Transverse colon (tissue), 4 donors: ENCODE data around the gene HMGN1. TPM values are rescaled to one million over a fixed set of nuclear protein-coding genes. Genes with fewer than 3 reads are reported as not detected.

ENCODE experiments used
- DNase-seq: peaks from one replicate; pipeline ENCODE4 v3.0.0-alpha.2; 2019
- H3K27ac ChIP-seq, 4 donors: fragments of 200-600 bp; sonication (generic); 2 replicates each; pipeline ENCODE4 v1.5.1; 2016 to 2018; ENCODE audit warnings: inconsistent platforms in 4 of 4
- H3K27me3 ChIP-seq: fragments of 200-600 bp; sonication (generic); 2 replicates; pipeline ENCODE4 v1.5.1; 2017; ENCODE audit warnings: inconsistent platforms
- H3K36me3 ChIP-seq, 4 donors: fragments of 200-600 bp; sonication (generic); 2 replicates each; pipeline ENCODE4 v1.5.1; 2017 to 2019; ENCODE audit warnings: inconsistent platforms in 4 of 4
- H3K4me1 ChIP-seq, 4 donors: fragments of 200-600 bp; sonication (generic); 2 replicates each; pipeline ENCODE4 v1.5.1; 2017 to 2020; ENCODE audit warnings: inconsistent platforms in 4 of 4
- H3K4me3 ChIP-seq, 4 donors: fragments of 200-600 bp; sonication (generic); 1 replicate in 1 of 4; 2 replicates in 3 of 4; pipeline versions ENCODE4 v1.5.1 to v1.6.1; 2017 to 2019; ENCODE audit warnings: inconsistent platforms in 4 of 4
- H3K9me3 ChIP-seq, 2 donors: fragments of 200-600 bp; sonication (generic); 2 replicates each; pipeline ENCODE4 v1.5.1; 2017 to 2019; ENCODE audit warnings: inconsistent platforms in 2 of 2
- EP300 ChIP-seq: sonication (generic); formaldehyde crosslinking; IDR thresholded peaks from one replicate; pipeline ENCODE4 v1.6.1; 2017; ENCODE audit warnings: antibody characterized with exemption, low read depth
- POLR2A ChIP-seq: fragments of 450-650 bp; IDR thresholded peaks from one replicate; pipeline ENCODE4 v1.6.1; 2016; ENCODE audit warnings: antibody characterized with exemption, mild to moderate bottlenecking, moderate library complexity
- POLR2AphosphoS5 ChIP-seq, 3 donors: sonication (generic); formaldehyde crosslinking; IDR thresholded peaks; one replicate each; pipeline ENCODE4 v1.6.1; 2016; ENCODE audit warnings: antibody characterized with exemption in 3 of 3
- whole genome bisulfite sequencing, 2 donors: methylation state at CpG; one replicate each; pipeline ENCODE4 v1.1.5; 2018; ENCODE audit warnings: low coverage in 1 of 2; 5-methylcytosine and 5-hydroxymethylcytosine counted together
- in situ Hi-C, 4 donors: fragments of 200-750 bp; cut with MboI; loops; one replicate each; pipeline versions ENCODE4 v1.15.0 to v1.15.1; 2017; ENCODE audit warnings: low sequenced_read_pairs in 3 of 4, low pct_ligation_motif_present in 1 of 4, low pct_unique_long_range_greater_than_20kb in 1 of 4
- intact Hi-C: fragments of 100-400 bp; cut with DNase I; formaldehyde crosslinking; loops from one replicate; pipeline ENCODE4 v1.15.1; 2023; ENCODE audit warnings: low total_unique reads
- total RNA-seq, 4 donors: library from RNA; depleted of rRNA; stranded (reverse); fragments of >200 nt; gene quantifications; one replicate each; pipeline ENCODE4 v1.1.0, GENCODE V29; 2016
- TF ChIP-seq, protein P1 (sequence below), 5 experiments: fragments of 200-600 bp in 3 of 5; fragments of 450-650 bp in 2 of 5; sonication (generic) in 3 of 5; IDR thresholded peaks; 1 replicate in 2 of 5; 2 replicates in 3 of 5; pipeline ENCODE4 v1.5.1; 2016 to 2017; ENCODE audit warnings: antibody characterized with exemption in 5 of 5, inconsistent platforms in 3 of 5, mild to moderate bottlenecking in 2 of 5, moderate library complexity in 1 of 5

HMGN1 gene
- total RNA-seq, 4 donors from 2014 or later: 51.1 to 277 (median 99.7) TPM

DNA sequence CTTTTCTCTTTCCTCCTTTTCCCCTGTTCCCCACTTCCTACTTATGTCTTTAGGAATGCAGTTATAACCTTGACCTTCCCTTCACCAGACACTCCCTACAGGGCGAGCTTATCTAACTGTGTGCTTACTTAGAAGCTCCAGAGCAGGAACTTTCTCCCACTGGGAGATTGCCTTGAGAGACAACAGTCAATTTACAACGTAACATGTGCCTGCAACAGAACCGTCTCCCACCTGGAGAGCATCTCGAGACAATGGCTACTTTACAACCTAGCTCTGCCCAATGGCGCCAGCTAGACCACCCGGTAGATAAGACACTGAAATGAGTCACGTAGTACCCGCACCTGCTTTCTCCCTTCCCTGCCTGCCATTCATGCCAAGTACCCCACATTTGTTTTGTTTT, 16.7 kb downstream of the HMGN1 start:
- H3K27me3 ChIP-seq: no peaks in the 10 kb centered on the region
- no peaks in the 10 kb centered on the region for H3K36me3 ChIP-seq
- TF ChIP-seq EP300: no peak
- TF ChIP-seq, protein P1, sequence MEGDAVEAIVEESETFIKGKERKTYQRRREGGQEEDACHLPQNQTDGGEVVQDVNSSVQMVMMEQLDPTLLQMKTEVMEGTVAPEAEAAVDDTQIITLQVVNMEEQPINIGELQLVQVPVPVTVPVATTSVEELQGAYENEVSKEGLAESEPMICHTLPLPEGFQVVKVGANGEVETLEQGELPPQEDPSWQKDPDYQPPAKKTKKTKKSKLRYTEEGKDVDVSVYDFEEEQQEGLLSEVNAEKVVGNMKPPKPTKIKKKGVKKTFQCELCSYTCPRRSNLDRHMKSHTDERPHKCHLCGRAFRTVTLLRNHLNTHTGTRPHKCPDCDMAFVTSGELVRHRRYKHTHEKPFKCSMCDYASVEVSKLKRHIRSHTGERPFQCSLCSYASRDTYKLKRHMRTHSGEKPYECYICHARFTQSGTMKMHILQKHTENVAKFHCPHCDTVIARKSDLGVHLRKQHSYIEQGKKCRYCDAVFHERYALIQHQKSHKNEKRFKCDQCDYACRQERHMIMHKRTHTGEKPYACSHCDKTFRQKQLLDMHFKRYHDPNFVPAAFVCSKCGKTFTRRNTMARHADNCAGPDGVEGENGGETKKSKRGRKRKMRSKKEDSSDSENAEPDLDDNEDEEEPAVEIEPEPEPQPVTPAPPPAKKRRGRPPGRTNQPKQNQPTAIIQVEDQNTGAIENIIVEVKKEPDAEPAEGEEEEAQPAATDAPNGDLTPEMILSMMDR (IDR thresholded peaks at IDR 0.05): no peak
- TF ChIP-seq POLR2AphosphoS5 (IDR thresholded peaks at IDR 0.05): no peak
- TF ChIP-seq POLR2A: no peak
- no peak overlapping the region for H3K27ac ChIP-seq
- in situ Hi-C loops: no loop called here
- intact Hi-C loops: no loop called here
- H3K9me3 ChIP-seq: no peaks in the 10 kb centered on the region
- 52 to 60% methylated on average over 5 to 8 of the region's 8 CpGs for WGBS, 2 donors
- H3K4me1 ChIP-seq: peaks cover 0 to 4% (median 0%) of the 10 kb centered on the region in 4 donors
- DNase-seq: no peak
- no peak overlapping the region for H3K4me3 ChIP-seq

DNA sequence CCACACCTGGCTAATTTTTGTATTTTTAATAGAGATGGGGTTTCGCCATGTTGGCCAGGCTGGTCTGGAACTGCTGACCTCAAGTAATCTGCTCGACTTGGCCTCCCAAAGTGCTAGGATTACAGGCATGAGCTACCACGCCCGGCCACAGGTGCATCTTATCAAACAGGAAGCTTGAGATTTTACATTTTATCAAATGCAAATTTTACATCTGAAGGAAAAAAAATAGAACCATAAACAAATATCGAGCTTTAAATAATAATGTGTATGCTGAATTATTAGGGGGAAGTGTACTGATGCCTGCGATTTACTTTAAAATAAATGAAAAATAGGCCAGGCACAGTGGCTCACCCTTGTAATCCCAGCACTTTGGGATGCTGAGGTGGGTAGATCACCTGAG, 18.9 kb downstream of the HMGN1 start:
- Histone ChIP-seq H3K27me3 (no peaks in the 10 kb centered on the region), H3K4me1 (peaks cover 0 to 4% (median 0%) of the 10 kb centered on the region in 4 donors), H3K27ac (no peak overlapping the region), H3K36me3 (no peaks in the 10 kb centered on the region), H3K9me3 (no peaks in the 10 kb centered on the region), H3K4me3 (no peak overlapping the region)
- DNase-seq: no peak
- 67 to 70% methylated on average over 6 of the region's 6 CpGs for WGBS, 2 donors
- in situ Hi-C loops: no loop called here
- intact Hi-C loops: no loop called here
- TF ChIP-seq POLR2A (no peak), POLR2AphosphoS5 (IDR thresholded peaks at IDR 0.05) (no peak), EP300 (no peak)
- TF ChIP-seq, protein P1 (IDR thresholded peaks at IDR 0.05): no peak

DNA sequence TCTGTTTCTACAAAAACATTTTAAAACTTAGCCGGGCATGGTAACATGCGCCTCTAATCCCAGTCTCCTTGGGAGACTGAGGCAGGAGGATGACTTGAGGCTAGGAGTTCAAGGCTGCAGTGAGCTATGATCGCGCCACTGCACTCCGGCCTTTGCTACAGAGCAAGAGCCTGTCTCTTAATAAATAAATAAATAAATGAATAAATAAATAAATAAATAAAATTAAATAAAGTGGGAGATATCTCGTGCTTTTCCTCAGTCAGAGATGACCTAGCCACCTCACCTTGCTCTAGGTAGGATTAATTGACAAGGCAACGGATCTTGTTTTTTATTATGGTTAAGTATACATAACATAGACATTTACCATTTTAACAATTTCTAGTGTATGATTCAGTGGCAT, 21.2 kb downstream of the HMGN1 start:
- intact Hi-C loops: no loop called here
- Histone ChIP-seq H3K9me3 (no peaks in the 10 kb centered on the region), H3K27ac (no peak overlapping the region), H3K27me3 (no peaks in the 10 kb centered on the region), H3K4me3 (no peak overlapping the region), H3K36me3 (no peaks in the 10 kb centered on the region), H3K4me1 (peaks cover 0 to 4% (median 0%) of the 10 kb centered on the region in 4 donors)
- WGBS, 2 donors: 89 to 95% methylated on average over 4 to 7 of the region's 7 CpGs
- TF ChIP-seq POLR2AphosphoS5 (IDR thresholded peaks at IDR 0.05) (no peak), EP300 (no peak), POLR2A (no peak)
- TF ChIP-seq, protein P1 (IDR thresholded peaks at IDR 0.05): no peak
- no peak for DNase-seq
- in situ Hi-C loops: no loop called here

DNA sequence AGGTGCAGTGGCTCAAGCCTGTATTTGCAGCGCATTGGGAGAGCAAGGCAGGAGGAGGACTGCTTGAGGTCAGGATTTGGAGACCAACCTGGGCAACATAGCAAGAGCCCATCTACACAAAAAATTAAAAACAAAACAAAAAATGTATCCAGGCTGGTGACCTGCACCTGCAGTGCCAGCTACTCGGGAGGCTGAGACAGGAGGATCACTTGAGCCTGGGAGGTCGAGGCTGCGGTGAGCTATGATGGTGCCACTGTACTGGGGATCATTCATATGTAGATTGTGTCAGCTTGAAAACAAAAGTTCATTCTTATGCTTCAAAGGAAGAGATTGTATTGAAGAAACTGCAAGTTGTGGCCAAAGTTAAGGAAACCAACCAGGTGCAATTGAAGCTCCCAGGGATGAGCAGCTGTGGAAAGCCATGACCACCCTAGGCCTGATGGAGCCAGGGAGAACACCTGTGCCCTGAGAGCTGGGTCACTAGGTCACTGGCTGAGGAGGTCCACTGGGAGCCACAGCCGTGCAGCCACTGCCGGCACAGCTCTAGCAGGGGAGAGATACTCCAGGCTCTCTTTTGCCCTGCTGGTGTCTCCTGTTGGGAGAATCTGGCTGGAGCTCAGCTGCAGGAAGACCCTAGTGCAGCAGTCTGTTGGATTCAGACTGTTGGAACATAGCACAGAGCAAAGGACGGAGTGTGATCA, 22.1 kb downstream of the HMGN1 start:
- Histone ChIP-seq H3K27ac (no peak overlapping the region), H3K27me3 (no peaks in the 10 kb centered on the region), H3K36me3 (no peaks in the 10 kb centered on the region), H3K4me1 (peaks cover 0 to 1% (median 0%) of the 10 kb centered on the region in 4 donors), H3K9me3 (no peaks in the 10 kb centered on the region), H3K4me3 (no peak overlapping the region)
- 87 to 93% methylated on average over 3 to 7 of the region's 7 CpGs for WGBS, 2 donors
- intact Hi-C loops (no loop called here), in situ Hi-C loops (no loop called here)
- no peak for DNase-seq
- TF ChIP-seq EP300: no peak

DNA sequence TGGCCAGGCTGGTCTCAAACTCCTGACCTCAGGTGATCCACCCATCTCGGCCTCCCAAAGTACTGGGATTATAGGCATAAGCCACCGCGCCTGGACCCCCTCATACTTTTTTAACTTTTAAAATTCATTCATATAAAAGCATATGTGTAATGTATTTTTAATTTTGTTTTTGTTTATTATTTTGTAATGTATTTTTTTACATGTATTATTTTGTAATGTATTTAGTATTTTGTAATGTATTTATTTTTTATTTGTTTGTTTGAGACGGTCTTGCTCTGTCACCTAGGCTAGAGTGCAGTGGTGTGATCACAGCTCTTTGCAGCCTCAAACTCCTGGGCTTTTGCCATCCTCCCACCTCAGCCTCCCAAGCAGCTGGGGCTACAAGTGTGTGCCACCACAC, 23.4 kb downstream of the HMGN1 start:
- WGBS, 2 donors: 95 to 96% methylated on average over 4 of the region's 4 CpGs
- Histone ChIP-seq H3K4me1 (no peaks in the 10 kb centered on the region), H3K4me3 (no peak overlapping the region), H3K9me3 (no peaks in the 10 kb centered on the region), H3K27me3 (no peaks in the 10 kb centered on the region), H3K27ac (no peak overlapping the region), H3K36me3 (no peaks in the 10 kb centered on the region)
- DNase-seq: no peak
- in situ Hi-C loops: no loop called here
- intact Hi-C loops: no loop called here
- TF ChIP-seq EP300 (no peak), POLR2AphosphoS5 (IDR thresholded peaks at IDR 0.05) (no peak), POLR2A (no peak)
- TF ChIP-seq, protein P1 (IDR thresholded peaks at IDR 0.05): no peak
